Brain microvascular endothelial cell (primary cell): ENCODE results near the gene TRH.
"Not testable (repeated sequence)": the region's sequence is repeated elsewhere in the genome, so short reads cannot be mapped to it uniquely, and the experiment has no call there.

Source experiments
- DNase-seq: peaks from one replicate; pipeline ENCODE4 v3.0.0-alpha.2; 2020
- H3K27ac ChIP-seq: fragments of 250-450 bp; sonication (Bioruptor Pico); 2 replicates; pipeline ENCODE4 v1.5.1; 2020; ENCODE audit warnings: mild to moderate bottlenecking, moderate library complexity
- H3K27me3 ChIP-seq: fragments of 250-450 bp; sonication (Bioruptor Pico); replicated peaks from 2 replicates; pipeline ENCODE4 v1.5.1; 2020; ENCODE audit warnings: mild to moderate bottlenecking
- H3K36me3 ChIP-seq: fragments of 250-450 bp; sonication (Bioruptor Pico); replicated peaks from 2 replicates; pipeline ENCODE4 v1.5.1; 2020; ENCODE audit warnings: mild to moderate bottlenecking
- H3K4me3 ChIP-seq: 2 replicates; pipeline ENCODE4 v1.5.1; 2011; ENCODE audit warnings: low read depth, mild to moderate bottlenecking, control low read depth, low read length, moderate library complexity
- CTCF ChIP-seq: IDR thresholded peaks from 2 replicates; pipeline ENCODE4 v1.5.1; 2011; ENCODE audit warnings: low read depth, mild to moderate bottlenecking, moderate library complexity, low read length, control low read depth, inconsistent platforms; ENCODE audit errors: missing control alignments
- in situ Hi-C: cut with HindIII; loops from 2 replicates; pipeline ENCODE4 v1.10.0; 2017; ENCODE audit warnings: low sequenced_read_pairs, low pct_ligation_motif_present

TRH gene

GRCh38 chr3:129985113-129985512 is 10.6 kb downstream of the TRH start:
- TF ChIP-seq CTCF: no peak
- Histone ChIP-seq H3K4me3 (no peak overlapping the region), H3K27me3 (peaks cover 15% of the 10 kb centered on the region), H3K36me3 (no peaks in the 10 kb centered on the region), H3K27ac (no peak overlapping the region)
- in situ Hi-C loops: no loop called here
- DNase-seq: no peak

- TF ChIP-seq CTCF: no peak
- no peak for DNase-seq
- in situ Hi-C loops: no loop called here
These were observed 13.9 kb downstream of the TRH start for GRCh38 chr3:129988429-129988828.

GRCh38 chr3:129989414-129989813 is 14.9 kb downstream of the TRH start:
- no peak for DNase-seq
- no peak for TF ChIP-seq CTCF
- Histone ChIP-seq H3K27ac (no peak overlapping the region), H3K27me3 (peaks cover 3% of the 10 kb centered on the region), H3K4me3 (no peak overlapping the region), H3K36me3 (no peaks in the 10 kb centered on the region)
- in situ Hi-C loops: no loop called here

More at GRCh38 chr3:129988429-129988828, 13.9 kb downstream of the TRH start:
- H3K27ac ChIP-seq: no peak overlapping the region
- peaks cover 3% of the 10 kb centered on the region for H3K27me3 ChIP-seq
- no peak overlapping the region for H3K4me3 ChIP-seq
- no peaks in the 10 kb centered on the region for H3K36me3 ChIP-seq

- Histone ChIP-seq H3K36me3 (no peaks in the 10 kb centered on the region), H3K27me3 (peaks cover 3% of the 10 kb centered on the region), H3K27ac (no peak overlapping the region), H3K4me3 (no peak overlapping the region)
- peak; percentile 73 for TF ChIP-seq CTCF
- in situ Hi-C loops: no loop called here
- DNase-seq: no peak
These were observed 18.3 kb downstream of the TRH start for GRCh38 chr3:129992781-129993180.

GRCh38 chr3:129994883-129995559 is 20.5 kb downstream of the TRH start:
- Histone ChIP-seq H3K27me3 (no peaks in the 10 kb centered on the region), H3K27ac (no peak overlapping the region), H3K36me3 (no peaks in the 10 kb centered on the region), H3K4me3 (no peak overlapping the region)
- in situ Hi-C loops: no loop called here
- DNase-seq: no peak
- no peak for TF ChIP-seq CTCF

- no peak overlapping the region for H3K4me3 ChIP-seq
- in situ Hi-C loops: no loop called here
- H3K27ac ChIP-seq: no peak overlapping the region
- no peaks in the 10 kb centered on the region for H3K27me3 ChIP-seq
- no peak for DNase-seq
- no peaks in the 10 kb centered on the region for H3K36me3 ChIP-seq
- no peak for TF ChIP-seq CTCF
These were observed 21.6 kb downstream of the TRH start for GRCh38 chr3:129996073-129996472.

GRCh38 chr3:129999176-129999575 is 24.7 kb downstream of the TRH start:
- in situ Hi-C loops, H3K36me3 ChIP-seq, H3K27ac ChIP-seq, H3K4me3 ChIP-seq, H3K27me3 ChIP-seq, DNase-seq: not testable (repeated sequence)
